Placental pericyte (primary cell): ENCODE measurements around the gene DEFB119. TPM values are rescaled to one million over a fixed set of nuclear protein-coding genes. Genes with fewer than 3 reads are reported as not detected.

Experiments
- small RNA-seq: library from RNA; depleted of rRNA; stranded (forward); fragments of <200 nt; gene quantifications from one replicate; pipeline ENCODE3, GENCODE V24; 2012; ENCODE audit warnings: low replicate concordance
- total RNA-seq: library from RNA; depleted of rRNA; stranded (reverse); fragments of >200 nt; gene quantifications from 2 replicates; pipeline ENCODE4 v1.2.3, GENCODE V29; 2012

DEFB119 gene, protein sequence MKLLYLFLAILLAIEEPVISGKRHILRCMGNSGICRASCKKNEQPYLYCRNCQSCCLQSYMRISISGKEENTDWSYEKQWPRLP
- not detected in 2 replicates for total RNA-seq

DNA sequence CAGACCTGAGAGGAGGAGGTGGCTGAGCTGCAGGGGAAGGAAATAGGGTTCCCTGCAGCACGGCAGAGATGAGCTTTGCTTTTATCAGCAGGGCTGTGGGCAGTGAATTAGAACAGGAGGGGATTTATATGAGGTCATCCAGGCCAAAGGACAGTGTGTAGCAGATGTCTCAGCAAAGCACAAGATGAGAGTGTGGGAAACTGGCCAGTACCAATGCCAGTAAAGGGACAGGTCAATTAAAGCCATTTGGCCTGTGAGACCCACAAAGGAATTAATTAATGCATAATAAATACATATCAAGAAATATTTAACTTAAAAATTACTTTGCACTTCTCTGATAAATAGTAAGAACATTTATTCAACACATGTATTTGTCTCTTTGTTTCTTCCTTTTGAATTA is at the start of gene DEFB119:
Gene DEFB119, minus strand, starts transcription at position 101 of the 400 bp plus-strand sequence. CDS start 107 bp downstream, outside the sequence.

DNA sequence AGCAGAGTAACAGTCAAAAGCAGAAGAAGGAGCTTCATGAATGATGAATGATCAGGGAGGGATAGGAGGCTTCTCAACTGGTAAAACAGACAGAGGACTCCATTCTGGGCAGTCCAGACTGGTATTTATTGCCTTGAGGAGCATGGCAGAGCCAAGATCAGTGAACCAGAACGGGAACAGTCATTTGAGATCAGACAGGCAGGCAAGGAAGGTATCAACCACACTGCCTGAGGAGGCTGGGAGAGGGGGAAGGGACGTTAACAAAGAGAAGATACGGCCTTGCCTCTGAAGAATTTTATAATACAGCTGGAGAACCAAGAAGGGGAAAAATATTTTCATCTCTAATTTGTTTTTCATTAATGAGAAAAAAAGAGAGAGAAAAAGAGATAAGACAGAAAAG is 15.7 kb upstream of the DEFB119 start, which contains the start of gene DEFB121:
Gene DEFB121, minus strand, starts transcription at position 101 of the 400 bp plus-strand sequence. Its CDS starts 63 bp downstream, at position 38.

DNA sequence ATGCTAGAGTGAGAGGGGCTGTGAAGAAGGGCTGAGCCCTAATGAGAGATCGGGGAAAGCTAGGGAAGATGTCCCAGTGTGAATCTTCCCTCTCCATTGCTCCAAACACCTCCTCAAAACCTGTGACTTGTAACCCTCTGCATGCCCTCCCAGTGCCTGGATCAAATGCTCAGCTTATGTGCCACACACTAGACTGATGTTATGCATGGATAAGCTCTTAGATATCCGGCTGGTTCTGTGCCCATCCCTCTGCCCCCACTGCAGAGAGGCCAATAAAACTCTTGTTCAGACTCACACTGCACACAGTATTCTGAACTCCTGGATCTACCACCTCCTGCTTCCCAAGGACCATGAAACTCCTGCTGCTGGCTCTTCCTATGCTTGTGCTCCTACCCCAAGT is 22.1 kb downstream of the DEFB119 start, which contains the start of gene DEFB118:
Gene DEFB118, plus strand, starts transcription at position 301 of the 400 bp plus-strand sequence. Its CDS starts 50 bp downstream, at position 351.

Small RNA genes within 50 kb of the gene (small RNA-seq; reads per million reads assigned to genes)
- gene DEFB117 (not detected), gene RF00561 (not detected), gene RNA5SP480 (not detected)

Other genes starting within 250 kb of the DEFB119 start
- not detected in 2 replicates for gene DEFB115, start 132.9 kb downstream of the DEFB119 start, total RNA-seq
- not detected in 2 replicates for gene DEFB116, start 82.0 kb downstream of the DEFB119 start, total RNA-seq
- not detected in 2 replicates for gene DEFB118, start 22.0 kb downstream of the DEFB119 start, total RNA-seq
- not detected in 2 replicates for gene DEFB121, start 15.6 kb upstream of the DEFB119 start, total RNA-seq
- not detected in 2 replicates for gene DEFB123, start 50.0 kb upstream of the DEFB119 start, total RNA-seq
- gene DEFB124, start 84.5 kb upstream of the DEFB119 start, total RNA-seq = not detected in 2 replicates
- not detected in 2 replicates for gene REM1, start 84.7 kb upstream of the DEFB119 start, total RNA-seq
- 132 and 202 TPM in 2 replicates for gene HM13, start 123.9 kb upstream of the DEFB119 start, total RNA-seq
- 31.3 and 47.0 TPM in 2 replicates for gene ID1, start 214.7 kb upstream of the DEFB119 start, total RNA-seq
- gene COX4I2, start 247.3 kb upstream of the DEFB119 start, total RNA-seq = not detected in 2 replicates